ENCODE data around the gene KRTAP10-2. TPM values are rescaled to one million over a fixed set of nuclear protein-coding genes. Genes with fewer than 3 reads are reported as not detected.

The KRTAP10-2 gene
- total RNA-seq, 2 donors from 2014 or later = not detected

DNA sequence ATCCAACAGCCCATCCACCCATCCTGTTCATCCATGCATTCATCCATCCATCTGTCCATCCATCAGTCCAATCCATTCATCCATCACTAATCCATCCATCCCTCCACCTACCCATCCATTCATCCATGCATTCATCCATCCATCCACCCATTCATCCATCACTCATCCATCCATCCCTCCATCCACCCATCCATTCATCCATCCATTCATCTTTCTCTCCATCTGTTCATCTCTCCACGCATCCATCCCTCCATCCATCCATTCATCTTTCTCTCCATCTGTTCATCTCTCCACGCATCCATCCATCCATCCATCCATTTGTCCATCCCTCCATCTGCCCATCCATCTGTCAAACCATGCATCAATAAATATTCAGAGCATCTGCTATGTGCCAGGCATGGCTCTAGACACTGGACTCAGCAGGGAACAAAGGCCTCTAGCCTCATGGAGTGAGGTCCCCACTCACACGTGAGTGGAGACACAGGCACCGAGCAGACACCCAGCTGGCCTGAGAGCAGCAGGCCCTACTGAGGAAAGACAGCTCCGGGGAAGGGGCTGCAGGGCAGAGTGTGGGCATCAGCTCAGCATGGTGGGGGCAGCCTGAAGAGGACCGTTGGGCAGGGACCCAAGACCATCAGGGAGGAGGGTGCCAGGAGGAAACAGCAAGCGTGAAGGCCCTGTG is 20.9 kb downstream of the KRTAP10-2 start:
- no peak for ATAC-seq
- no peak for DNase-seq
- intact Hi-C loops (cut with DNase I) = no loop called here

DNA sequence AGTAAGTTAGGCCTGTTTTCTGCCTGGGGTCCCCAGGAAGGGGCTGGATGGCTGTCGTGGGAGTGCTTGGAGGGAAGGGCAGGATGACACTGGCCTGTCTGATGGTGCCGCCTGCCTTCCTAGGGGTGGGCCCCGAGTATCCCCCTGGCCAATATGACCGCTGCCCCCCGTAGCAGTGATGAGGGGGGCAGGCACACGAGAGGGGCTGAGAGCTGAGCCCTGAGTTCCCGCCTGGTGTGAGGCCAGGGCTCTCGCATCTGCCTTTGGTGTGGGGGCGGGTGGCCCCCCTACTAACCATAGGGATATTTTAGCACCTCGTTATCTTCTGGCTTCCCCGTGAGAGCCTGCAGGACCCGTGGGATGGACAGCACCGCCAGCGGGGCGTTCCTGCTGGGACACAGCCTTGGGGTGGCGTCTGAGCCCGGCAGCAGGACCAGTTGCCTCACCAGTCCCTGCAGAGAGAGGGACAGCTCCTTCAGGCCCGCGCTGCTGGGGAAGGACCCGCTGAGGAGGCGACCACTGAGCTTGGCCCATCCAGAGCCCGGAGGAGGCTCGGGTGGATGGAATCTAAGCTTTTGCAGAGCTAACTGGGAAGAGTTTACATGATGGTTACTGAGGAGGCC is 21.7 kb downstream of the KRTAP10-2 start:
- intact Hi-C loops (cut with DNase I) = no loop called here
- DNase-seq (no peak), ATAC-seq (no peak)

DNA sequence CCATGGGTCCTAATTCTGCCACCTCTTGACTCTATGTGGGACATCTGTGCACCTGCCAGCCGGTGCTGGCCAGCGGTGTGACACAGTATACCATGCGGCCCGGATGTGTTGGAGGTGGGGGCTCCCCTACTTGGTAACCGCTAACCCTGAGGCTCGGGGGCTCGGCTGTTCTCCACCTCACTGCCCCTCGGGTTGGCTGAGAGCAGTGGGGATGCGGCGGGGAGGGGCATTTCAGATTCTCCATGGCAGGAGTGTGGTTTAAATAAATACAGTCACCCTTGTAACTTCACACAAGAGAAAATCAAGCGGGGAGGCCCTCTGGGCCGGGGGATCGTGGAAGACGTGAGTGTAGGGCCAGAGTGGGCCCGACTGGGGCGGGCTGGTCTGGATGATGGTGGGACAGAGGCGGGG is 22.3 kb downstream of the KRTAP10-2 start:
- intact Hi-C loops (cut with DNase I) = no loop called here
- peak; percentile 10 for DNase-seq
- no peak for ATAC-seq

DNA sequence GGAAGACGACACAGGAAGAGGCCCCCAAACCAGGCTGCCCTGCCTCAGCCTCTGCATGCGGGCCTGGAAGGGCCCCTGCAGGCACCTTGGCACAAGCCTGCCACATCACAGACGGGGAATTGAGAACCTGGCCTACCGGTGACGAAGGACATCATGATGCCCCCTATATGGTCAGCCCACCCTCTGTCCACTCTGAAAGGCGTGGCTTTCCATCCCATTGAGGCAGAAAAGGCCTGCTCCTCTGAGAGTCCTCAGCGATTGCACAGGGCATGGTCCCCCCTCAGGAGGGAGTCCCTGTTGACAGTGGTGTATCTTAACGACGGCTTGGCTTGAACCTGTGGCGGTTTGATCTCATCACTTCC is 22.7 kb downstream of the KRTAP10-2 start:
- no peak for ATAC-seq
- peak; percentile 8 for DNase-seq
- intact Hi-C loops (cut with DNase I) = no loop called here

DNA sequence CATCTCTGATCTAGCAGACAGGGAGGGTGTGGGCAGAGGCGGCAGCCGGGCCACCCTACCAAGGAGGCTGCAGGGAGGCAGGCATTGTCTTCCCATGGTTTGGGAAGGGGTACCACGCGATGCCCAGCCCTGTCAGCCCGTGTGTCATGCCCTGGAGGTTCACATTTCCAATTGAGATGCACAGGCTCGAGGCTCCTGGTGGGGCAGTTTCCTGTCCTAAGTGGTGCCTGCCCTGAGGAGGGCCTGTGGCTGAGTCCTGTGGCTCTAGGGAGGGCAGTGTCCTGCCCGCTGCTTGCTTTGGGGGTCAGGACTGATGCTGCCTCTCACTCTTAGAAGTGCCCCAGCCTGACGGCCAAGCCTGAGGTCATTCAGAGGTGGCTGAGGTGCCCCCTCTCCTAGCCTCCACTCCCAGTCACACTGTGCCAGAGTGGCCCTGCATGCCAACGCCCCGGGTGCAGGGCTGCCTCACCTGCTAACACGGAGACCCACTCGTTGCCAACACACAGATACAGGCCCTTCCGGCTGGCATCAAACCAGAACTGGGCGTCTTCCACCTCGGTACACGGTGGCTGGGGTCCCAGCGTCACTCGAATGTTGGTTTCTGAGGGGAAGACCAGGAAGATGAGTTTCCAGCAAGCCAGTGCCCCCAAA is 23.2 kb downstream of the KRTAP10-2 start:
- DNase-seq (peak; percentile 18), ATAC-seq (no peak)
- intact Hi-C loops (cut with DNase I) = no loop called here

DNA sequence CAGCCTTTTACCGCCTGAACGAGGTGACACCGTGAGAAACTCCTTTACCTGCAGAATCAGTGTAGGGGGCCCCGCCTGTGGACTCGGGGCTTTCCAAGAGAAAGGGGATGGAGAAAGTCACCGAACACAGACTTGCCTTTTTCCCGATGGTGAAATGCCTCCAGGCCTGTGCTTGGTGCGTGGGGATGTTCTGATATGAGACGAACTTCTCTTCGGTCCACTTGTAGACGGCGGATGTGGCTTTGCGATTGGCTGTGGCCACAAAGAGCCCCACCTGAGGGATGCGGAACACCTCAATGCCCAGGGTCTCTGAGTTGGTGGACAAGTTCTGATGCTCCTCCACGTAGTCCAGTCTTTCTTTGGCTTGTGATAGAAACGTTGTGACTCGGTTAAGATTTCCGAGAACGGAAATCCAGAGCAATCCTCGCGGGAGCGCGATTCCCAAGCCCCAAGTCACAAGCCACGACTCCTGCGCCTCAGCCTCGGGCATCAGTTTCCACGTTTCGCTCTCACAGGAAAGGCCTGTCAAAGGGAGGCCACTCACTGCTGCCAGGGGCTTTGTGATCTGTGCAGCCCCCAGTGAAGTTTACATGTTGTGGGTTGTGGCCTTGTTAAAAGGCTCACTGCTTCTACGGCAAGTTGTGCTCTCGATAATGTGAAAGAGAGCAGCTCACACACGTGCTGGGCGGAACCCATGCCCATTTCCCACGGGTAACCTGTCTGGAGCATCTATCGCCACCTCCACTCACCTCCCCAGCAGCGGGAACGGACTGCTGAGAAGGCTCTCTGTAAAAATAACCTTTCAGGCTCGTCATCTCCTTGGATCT is 23.9 kb downstream of the KRTAP10-2 start:
- no peak for ATAC-seq
- peak; percentile 12 for DNase-seq
- intact Hi-C loops (cut with DNase I) = no loop called here

DNA sequence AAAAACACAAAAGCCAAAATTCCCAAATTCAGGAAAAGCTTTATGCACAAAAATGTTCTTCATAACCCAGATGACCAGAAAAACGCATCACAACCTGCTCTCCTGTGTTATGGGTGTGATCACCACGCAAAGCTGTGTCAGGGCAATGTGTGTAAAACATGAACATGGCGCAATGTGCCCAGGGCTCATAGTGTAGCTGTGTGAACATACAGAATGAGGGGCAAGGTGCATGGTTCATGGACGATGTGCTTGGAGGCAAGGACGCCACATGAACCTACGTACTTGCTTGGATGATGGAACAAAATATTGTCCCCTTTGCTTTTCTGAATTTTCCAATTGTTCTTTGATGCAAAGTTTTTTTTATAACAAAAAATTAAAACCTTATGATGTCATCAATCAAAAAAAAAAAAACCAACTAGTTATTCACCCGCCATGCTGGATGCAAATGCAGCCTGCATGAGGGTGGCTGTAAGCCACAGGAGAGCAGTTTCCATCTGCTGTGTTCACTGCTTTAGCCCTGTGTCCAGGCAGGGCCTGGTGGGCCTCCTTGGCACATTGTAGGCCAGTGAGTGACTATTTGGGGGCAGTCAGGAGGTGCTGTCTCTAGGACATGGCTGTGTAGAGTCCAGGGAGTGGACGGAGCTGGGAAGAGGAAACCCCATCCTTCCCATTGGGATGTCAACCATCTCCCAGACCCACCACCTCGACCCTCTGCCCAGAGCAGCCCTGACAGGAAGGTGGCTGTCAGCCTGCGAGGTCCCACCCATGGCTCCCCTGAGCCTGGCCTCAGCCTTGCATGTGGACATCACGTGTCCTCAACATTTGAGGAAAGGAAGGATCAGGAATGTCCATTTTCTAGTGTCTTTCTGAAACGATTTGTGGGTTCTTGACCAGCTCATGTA is 25.0 kb downstream of the KRTAP10-2 start:
- DNase-seq = no peak
- intact Hi-C loops (cut with DNase I) = no loop called here
- no peak for ATAC-seq

DNA sequence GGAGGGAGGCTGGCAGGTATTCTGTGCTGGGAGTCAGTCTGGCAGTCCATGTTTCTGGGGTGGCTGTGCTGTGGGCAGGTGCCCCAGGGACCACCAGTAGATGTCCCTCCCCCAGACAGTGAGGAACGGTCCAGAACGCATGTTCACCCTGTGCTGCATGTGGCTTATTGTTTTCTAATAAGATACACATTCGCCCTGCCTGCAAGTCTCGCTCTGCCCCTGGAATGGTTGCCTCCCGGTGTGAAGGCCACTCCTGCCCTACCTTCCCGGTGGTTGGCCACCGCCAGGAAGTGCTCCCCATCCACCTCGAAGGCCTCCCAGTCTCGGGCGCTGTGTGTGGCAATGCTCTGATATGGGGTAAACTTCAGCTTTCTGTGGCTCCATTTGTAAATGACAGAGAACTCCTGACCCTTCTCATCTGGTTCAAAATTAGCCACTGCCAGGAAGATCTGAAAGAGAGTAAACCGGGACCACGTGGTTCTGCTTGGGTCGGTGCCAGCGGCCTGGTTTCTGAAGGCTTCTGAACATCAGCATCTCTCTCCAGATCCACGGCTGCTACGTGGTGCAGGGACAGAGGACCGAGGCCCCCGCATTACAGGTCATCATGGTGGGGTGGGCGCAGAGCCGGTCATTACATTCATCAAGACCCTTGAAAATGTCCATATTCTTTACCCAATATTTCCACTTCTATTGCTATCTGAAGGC is 25.8 kb downstream of the KRTAP10-2 start:
- ATAC-seq (no peak), DNase-seq (peak; percentile 17)
- intact Hi-C loops (cut with DNase I) = no loop called here

DNA sequence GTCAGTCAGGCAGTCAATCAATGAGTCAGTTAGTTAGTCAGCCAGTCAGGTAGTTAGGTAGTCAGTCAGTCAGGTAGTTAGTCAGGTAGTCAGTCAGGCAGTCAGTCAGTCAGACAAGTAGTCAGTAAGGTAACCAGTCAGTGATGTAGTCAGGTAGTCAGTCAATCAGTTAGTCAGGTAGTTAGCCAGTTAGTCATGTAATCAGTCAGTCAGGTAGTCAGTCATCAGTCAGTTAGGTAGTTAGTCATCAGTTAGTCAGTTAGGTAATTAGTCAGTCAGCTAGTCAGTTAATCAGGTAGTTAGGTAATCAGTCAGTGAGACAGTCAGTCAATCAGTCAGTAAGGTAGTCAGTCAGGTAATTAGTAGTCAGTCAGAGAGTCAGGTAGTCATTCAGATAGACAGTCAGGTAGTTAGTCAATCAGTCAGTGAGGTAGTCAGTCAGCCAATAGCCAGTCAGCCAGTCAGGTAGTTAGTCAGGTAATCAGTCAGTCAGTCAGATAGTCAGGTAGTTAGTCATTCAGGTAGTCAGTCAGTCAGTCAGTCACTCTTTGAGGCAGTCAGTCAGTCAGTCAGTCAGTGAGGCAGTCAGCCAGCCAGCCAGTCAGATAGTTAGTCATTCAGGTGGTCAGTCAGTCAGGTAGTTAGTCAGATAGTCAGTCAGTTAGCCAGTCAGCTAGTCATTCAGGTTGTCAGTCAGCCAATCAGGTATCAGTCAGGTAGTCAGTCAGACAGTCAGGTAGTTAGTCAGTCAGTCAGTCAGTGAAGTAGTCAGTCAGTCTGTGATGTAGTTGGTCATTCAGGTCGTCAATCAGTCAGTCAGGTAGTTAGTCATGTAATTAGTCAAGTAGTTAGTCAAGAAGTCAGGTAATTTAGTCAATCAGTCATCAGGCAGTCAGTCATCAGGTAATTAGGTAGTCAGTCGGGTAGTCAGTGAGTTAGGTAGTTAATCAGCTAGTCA is 26.6 kb downstream of the KRTAP10-2 start:
- intact Hi-C loops (cut with DNase I) = no loop called here
- DNase-seq (no peak), ATAC-seq (no peak)

DNA sequence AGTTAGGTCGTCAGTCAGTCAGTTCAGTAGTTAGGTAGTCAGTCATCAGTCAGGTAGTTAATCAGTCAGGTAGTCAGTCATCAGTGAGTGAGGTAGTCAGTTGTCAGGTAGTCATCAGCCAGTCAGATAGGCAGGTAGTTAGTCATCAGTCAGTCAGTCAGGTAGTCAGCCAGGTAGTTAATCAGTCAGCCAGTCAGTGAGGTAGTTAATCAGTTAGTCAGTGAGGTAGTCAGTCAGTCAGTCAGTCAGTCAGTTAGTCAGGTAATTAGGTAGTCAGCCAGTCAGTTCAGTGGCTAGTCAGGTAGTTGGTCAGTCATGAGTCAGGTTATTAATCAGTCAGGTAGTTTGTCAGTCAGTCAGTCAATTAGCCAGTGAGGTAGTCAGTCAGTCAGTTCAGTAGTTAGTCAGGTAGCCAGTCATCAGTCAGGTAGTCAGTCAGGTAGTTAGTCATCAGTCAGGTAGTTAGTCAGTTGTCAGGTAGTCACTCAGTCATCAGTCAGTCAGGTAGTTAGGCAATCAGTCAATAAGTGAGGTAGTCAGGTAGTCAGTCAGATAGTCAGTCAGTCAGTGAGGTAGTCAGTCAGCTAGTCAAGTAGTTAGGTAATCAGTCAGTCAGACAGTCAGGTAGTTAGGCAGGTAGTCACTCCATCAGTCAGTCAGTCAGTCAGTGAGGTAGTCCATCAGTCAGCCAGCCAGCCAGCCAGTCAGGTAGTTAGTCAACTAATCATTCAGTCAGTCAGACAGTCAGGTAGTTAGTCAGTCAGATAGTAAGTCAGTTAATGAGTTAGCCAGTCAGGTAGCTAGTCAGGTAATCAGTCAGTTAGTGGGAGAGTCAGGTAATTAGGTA is 27.5 kb downstream of the KRTAP10-2 start:
- ATAC-seq = no peak
- intact Hi-C loops (cut with DNase I) = no loop called here
- DNase-seq = no peak

DNA sequence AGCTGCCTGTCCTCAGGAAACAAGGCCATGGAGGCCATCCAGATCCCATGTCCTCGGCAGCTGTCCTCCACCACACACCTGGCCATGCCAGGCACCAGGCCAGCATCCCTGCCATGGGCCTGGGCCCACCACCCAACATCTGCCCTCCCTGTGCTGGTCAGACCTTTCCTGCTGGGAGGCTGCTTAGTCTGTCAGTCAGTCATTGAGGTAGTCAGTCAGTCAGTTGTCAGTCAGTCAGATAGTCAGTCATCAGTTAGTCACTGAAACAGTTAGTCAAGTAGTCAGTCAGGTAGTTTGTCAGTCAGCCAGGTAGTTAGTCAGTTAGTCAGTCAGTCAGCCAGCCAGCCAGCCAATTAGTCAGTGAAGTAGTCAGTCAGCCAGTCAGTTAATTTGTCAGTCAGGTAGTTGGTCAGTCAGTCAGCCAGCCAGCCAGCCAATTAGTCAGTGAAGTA is 28.5 kb downstream of the KRTAP10-2 start:
- ATAC-seq (no peak), DNase-seq (no peak)
- intact Hi-C loops (cut with DNase I) = no loop called here

DNA sequence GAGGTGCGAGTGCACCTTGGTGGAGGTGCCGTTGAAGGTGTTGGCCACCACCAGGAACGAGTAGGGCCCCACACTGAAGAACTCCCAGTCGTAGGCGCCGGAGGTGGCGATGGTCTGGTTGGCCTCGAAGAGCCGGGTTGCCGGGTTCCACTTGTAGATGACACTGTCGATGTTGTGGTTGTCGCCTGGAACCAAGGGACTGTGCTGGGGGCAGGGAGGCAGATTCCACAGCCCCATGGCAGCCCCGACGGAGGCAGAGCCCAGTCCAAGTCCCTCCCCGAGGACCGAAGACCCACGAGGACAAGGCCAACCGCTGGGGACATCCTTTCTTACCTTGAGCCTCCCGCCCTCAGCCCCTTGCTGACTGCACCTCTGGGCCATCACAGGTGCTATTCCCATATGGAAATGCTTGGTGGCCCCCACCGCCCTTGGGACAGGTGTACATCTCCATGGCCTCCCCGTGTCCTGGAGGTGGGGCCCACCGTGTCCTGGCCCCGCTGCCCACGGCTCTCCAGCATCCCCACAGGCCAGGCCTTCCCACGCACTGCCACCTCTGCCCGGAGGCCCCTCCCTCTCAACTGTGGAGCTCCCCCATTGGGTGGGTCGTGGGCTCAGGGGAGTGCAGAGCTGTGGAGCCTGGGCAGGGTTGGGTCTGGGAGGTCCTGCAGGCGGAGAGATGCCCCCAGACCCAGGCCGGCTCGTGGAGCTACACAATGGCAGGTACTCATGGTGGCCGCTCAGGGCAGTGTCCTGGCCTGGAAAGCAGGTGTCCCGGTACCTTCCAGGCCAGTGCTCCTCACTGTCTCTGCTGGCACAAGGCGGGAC is 29.2 kb downstream of the KRTAP10-2 start:
- DNase-seq (peak; percentile 10), ATAC-seq (no peak)
- intact Hi-C loops (cut with DNase I) = no loop called here

DNA sequence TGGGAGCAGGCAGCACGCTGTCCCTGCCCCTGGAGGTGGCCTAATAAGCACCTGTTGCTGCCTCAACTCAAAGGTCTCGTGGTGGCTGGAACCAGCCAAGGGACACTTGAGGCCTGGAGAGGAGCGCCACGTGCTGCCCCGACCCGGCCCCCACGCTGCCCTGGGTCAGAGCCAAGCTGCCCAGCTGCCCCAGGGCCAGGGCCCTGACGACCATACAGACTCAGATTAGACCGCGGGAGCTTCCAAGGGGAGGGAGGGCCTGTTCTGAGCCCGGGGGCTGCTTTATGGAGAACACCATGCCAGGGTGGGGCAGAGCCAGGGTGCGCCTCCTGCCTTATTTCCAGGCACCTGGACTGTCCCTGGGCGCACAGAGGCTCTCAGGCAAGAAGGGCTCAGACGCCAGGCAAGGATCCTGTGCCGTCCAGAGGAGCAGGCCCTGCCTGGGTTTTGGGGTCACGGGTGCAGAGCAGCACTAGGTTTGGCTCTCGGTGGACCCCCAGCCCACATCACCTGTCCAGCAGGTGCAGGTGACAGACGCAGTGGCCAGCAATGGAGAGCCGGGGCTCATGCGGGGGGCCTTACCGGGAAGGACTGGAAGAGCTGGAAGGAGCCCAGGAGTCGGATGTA is 29.9 kb downstream of the KRTAP10-2 start:
- intact Hi-C loops (cut with DNase I) = no loop called here
- ATAC-seq (no peak), DNase-seq (peak; percentile 11)

DNA sequence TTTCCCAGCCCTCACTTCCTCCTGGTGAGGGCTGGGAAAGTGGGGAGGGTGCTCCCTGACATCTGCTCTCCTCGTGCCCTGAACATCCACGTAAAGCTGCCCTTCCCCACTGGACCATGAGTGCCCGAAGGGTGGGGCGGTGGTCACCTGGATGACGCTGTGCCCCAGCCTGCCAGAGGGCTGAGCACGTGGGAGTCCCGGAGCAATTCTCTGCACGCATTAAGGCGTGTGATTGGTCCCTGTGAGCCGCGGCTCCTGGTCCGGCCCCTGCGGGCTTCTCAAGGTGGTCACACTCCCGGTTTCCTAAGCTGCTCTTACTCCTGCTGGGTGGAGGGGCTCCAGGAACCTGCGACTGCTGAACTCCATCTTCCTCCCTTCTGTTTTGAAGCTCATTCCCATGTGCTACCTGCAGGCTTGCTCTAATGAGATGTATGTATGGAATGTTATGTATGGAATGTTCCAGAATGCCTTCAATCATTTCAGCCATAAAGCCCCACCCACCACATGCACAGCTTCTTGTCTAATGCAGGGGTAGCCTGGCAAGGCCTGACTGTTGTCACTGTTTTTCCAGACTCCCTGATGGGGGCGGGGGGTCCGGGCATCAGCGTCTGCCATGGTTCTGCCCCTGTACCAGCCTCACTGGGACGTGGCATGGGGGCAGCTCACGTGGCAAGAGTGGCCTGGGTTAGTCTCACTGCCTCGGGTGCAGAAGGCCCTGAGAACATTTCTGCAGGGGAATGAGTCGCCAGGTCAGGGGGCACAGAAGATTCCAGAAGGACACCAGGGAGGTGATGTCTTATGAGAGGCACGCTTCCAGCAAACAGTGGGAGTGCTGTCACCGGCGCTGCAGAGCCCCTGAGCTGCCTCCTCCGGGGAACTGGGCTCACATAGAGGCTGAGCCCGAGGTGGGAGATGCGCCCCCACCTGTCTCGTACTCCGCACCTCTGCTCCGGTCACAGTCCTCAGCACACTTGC is 30.7 kb downstream of the KRTAP10-2 start:
- DNase-seq (peak; percentile 9), ATAC-seq (no peak)
- intact Hi-C loops (cut with DNase I) = no loop called here
